T-cell (primary cell): ENCODE measurements around the gene CXCL14. TPM values are rescaled to one million over a fixed set of nuclear protein-coding genes. Genes with fewer than 3 reads are reported as not detected.

ENCODE experiments used
- ATAC-seq, 4 experiments: fragments of 200-7000 bp in 3 of 4; fragments of 150-1000 bp in 1 of 4; cut with Tn5 transposase; replicated peaks in 1 of 4; 1 replicate in 3 of 4; 2 replicates in 1 of 4; pipeline ENCODE4 v1.10.0; 2021; ENCODE audit warnings: moderate library complexity in 3 of 4, mild to moderate bottlenecking in 2 of 4, moderate number of reproducible peaks in 1 of 4
- CTCF ChIA-PET, 2 donors: fragments of 300-600 bp; sonication (Branson Sonifier 250); formaldehyde crosslinking; loops; one replicate each; lab custom pipeline; 2022; ENCODE audit warnings: antibody characterized with exemption in 2 of 2; lab: Charles Lee
- POLR2A ChIA-PET, 2 donors: fragments of 300-600 bp; sonication (Branson Sonifier 250); formaldehyde crosslinking; loops; one replicate each; lab custom pipeline; 2022; ENCODE audit warnings: antibody characterized with exemption in 2 of 2; lab: Charles Lee
- DNase-seq, 35 experiments: peaks; one replicate each; pipeline versions ENCODE4 v3.0.0 to v3.0.0-alpha.2; 2013 to 2023
- H3K27ac ChIP-seq: one replicate; pipeline ENCODE4 v1.5.1; 2013; ENCODE audit warnings: low read length
- H3K27me3 ChIP-seq, 2 experiments: replicated peaks in 1 of 2; 1 replicate in 1 of 2; 2 replicates in 1 of 2; pipeline versions ENCODE4 v1.6.1 to v1.7.0; 2013; ENCODE audit warnings: low read length in 1 of 2, mixed read lengths in 1 of 2; ENCODE audit not compliant: control insufficient read depth in 2 of 2, insufficient read depth in 2 of 2; ENCODE audit errors: extremely low read depth in 1 of 2
- H3K36me3 ChIP-seq, 2 donors: 1 replicate in 1 of 2; 2 replicates in 1 of 2; pipeline versions ENCODE4 v1.6.1 to v1.7.0; 2013; ENCODE audit warnings: low read length in 1 of 2; ENCODE audit not compliant: control insufficient read depth in 2 of 2, insufficient read depth in 1 of 2; ENCODE audit errors: extremely low read depth in 1 of 2
- H3K4me1 ChIP-seq, 2 experiments: 1 replicate in 1 of 2; 2 replicates in 1 of 2; pipeline versions ENCODE4 v1.6.1 to v1.7.0; 2013; ENCODE audit warnings: low read length in 2 of 2, mixed read lengths in 1 of 2; ENCODE audit not compliant: insufficient read depth in 2 of 2, control insufficient read depth in 1 of 2; ENCODE audit errors: extremely low read depth in 1 of 2
- H3K4me3 ChIP-seq, 2 donors: 1 replicate in 1 of 2; 2 replicates in 1 of 2; pipeline versions ENCODE4 v1.5.1 to v1.7.0; 2013; ENCODE audit warnings: mild to moderate bottlenecking in 2 of 2, low read length in 1 of 2, moderate library complexity in 1 of 2; ENCODE audit not compliant: control insufficient read depth in 1 of 2; ENCODE audit errors: extremely low read depth in 1 of 2
- H3K9me3 ChIP-seq: 2 replicates; pipeline ENCODE4 v1.7.0; 2013
- H3K27ac Mint-ChIP-seq, 2 donors: one replicate each; pipeline ENCODE4 v1.8.0; 2020 to 2021; ENCODE audit warnings: mild to moderate bottlenecking in 2 of 2, mixed read lengths in 2 of 2
- H3K27me3 Mint-ChIP-seq, 2 donors: one replicate each; pipeline ENCODE4 v1.8.0; 2021 to 2022; ENCODE audit warnings: mixed read lengths in 2 of 2
- H3K36me3 Mint-ChIP-seq: one replicate; pipeline ENCODE4 v1.8.0; 2021; ENCODE audit warnings: mixed read lengths
- H3K4me1 Mint-ChIP-seq, 3 donors: one replicate each; pipeline ENCODE4 v1.8.0; 2020 to 2022; ENCODE audit warnings: mixed read lengths in 3 of 3, mild to moderate bottlenecking in 1 of 3
- H3K4me3 Mint-ChIP-seq, 3 donors: one replicate each; pipeline ENCODE4 v1.8.0; 2020 to 2022; ENCODE audit warnings: mild to moderate bottlenecking in 3 of 3, mixed read lengths in 3 of 3, moderate library complexity in 3 of 3
- H3K9me3 Mint-ChIP-seq, 3 donors: one replicate each; pipeline ENCODE4 v1.8.0; 2020 to 2022; ENCODE audit warnings: mixed read lengths in 3 of 3
- WGBS: methylation state at CpG from one replicate; pipeline ENCODE4 v1.1.5; 2013; ENCODE audit warnings: missing lambda C conversion rate; ENCODE audit not compliant: insufficient coverage; 5-methylcytosine and 5-hydroxymethylcytosine counted together
- total RNA-seq, 35 experiments: library from RNA in 6 of 35; stranded (reverse) in 6 of 35; fragments of 120-200 nt in 1 of 35; gene quantifications; one replicate each; pipeline versions ENCODE4 v1.2.1 to v1.2.4 and lab custom pipeline; 2013 to 2026

The CXCL14 gene
- total RNA-seq, 5 donors from 2014 or later (not counting 1 experiment from before 2014, with no cell fraction given), result not detected

DNA sequence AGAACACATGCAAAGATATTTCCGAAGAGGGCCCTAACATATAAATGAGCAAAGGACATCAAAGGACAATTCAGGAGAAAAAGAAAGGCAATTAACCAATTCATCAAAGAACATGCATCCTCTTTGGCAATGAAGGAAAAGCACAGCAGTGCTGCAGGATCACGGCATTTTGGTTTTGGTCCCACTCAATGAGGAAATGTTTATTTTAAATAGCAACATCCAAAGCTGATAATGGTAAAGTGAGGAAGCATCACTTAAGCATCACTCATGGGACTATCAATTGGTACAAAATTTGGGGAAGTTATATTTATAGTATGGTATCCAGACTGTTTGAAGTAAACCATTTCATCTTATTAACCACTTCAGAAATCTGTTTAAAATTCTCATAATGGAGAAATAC lies 5.5 kb upstream of the CXCL14 start:
- Mint-ChIP-seq H3K27ac (no peak overlapping the region), H3K27me3 (peaks cover 25 to 40% of the 10 kb centered on the region in 2 donors), H3K4me3 (no peak overlapping the region), H3K36me3 (no peaks in the 10 kb centered on the region), H3K4me1 (no peaks in the 10 kb centered on the region), H3K9me3 (no peaks in the 10 kb centered on the region)
- H3K27ac ChIP-seq, result no peak overlapping the region
- H3K4me3 ChIP-seq, result no peak overlapping the region
- ChIA-PET POLR2A (no interaction called here), CTCF (no interaction called here)
- no peaks in the 10 kb centered on the region for H3K36me3 ChIP-seq
- WGBS, result no CpG with 5 or more reads among the region's 2 CpGs
- peaks cover 0 to 45% of the 10 kb centered on the region in 2 experiments for H3K27me3 ChIP-seq
- ATAC-seq, result no peak
- DNase-seq, result no peak
- no peaks in the 10 kb centered on the region for H3K4me1 ChIP-seq
- H3K9me3 ChIP-seq, result no peaks in the 10 kb centered on the region

- Mint-ChIP-seq H3K9me3 (no peaks in the 10 kb centered on the region), H3K27me3 (peaks cover 30 to 58% of the 10 kb centered on the region in 2 donors), H3K36me3 (no peaks in the 10 kb centered on the region), H3K27ac (no peak overlapping the region), H3K4me1 (peaks cover 0 to 3% (median 0%) of the 10 kb centered on the region in 3 donors), H3K4me3 (no peak overlapping the region)
- H3K27ac ChIP-seq, result no peak overlapping the region
- H3K9me3 ChIP-seq, result no peaks in the 10 kb centered on the region
- ChIA-PET POLR2A (no interaction called here), CTCF (no interaction called here)
- 55% methylated on average over 3 of the region's 6 CpGs for WGBS
- H3K36me3 ChIP-seq, result no peaks in the 10 kb centered on the region
- H3K4me3 ChIP-seq, result no peak overlapping the region
- ATAC-seq (no peak), DNase-seq (no peak)
- H3K4me1 ChIP-seq, result no peaks in the 10 kb centered on the region
- peaks cover 3 to 58% of the 10 kb centered on the region in 2 experiments for H3K27me3 ChIP-seq
Measured at GRCh38 chr5:135582099-135582781, 3.4 kb upstream of the CXCL14 start.

- no peak overlapping the region for H3K27ac ChIP-seq
- Mint-ChIP-seq H3K9me3 (no peaks in the 10 kb centered on the region), H3K27me3 (peaks cover 32 to 56% of the 10 kb centered on the region in 2 donors), H3K4me1 (peaks cover 0 to 3% (median 0%) of the 10 kb centered on the region in 3 donors), H3K27ac (no peak overlapping the region), H3K36me3 (no peaks in the 10 kb centered on the region), H3K4me3 (no peak overlapping the region)
- ATAC-seq (no peak), DNase-seq (no peak)
- H3K27me3 ChIP-seq, result peaks cover 7 to 60% of the 10 kb centered on the region in 2 experiments
- ChIA-PET POLR2A (no interaction called here), CTCF (no interaction called here)
- 12% methylated on average over 21 of the region's 21 CpGs for WGBS
- no peaks in the 10 kb centered on the region for H3K9me3 ChIP-seq
- H3K4me3 ChIP-seq, result no peak overlapping the region
- no peaks in the 10 kb centered on the region for H3K4me1 ChIP-seq
- H3K36me3 ChIP-seq, result no peaks in the 10 kb centered on the region
Measured at GRCh38 chr5:135578305-135578684, 496 bp downstream of the CXCL14 start.

- peaks cover 0 to 3% (median 0%) of the 10 kb centered on the region in 3 donors for H3K4me1 Mint-ChIP-seq
- no peak overlapping the region for H3K4me3 Mint-ChIP-seq
- H3K9me3 ChIP-seq, result no peaks in the 10 kb centered on the region
- H3K4me1 ChIP-seq, result no peaks in the 10 kb centered on the region
- H3K27ac ChIP-seq, result no peak overlapping the region
- 53% methylated on average over 5 of the region's 8 CpGs for WGBS
- DNase-seq, result no peak
- ChIA-PET POLR2A (no interaction called here), CTCF (interaction anchor here in 1 of 2 donors (1.4 kb wide), 1 partner anchor 11 kb away, joined by 6 read pairs; no protein-coding TSS in a partner anchor)
- H3K9me3 Mint-ChIP-seq, result no peaks in the 10 kb centered on the region
- peaks cover 7 to 53% of the 10 kb centered on the region in 2 experiments for H3K27me3 ChIP-seq
- H3K36me3 Mint-ChIP-seq, result no peaks in the 10 kb centered on the region
- H3K4me3 ChIP-seq, result no peak overlapping the region
- no peak for ATAC-seq
- H3K27me3 Mint-ChIP-seq, result peaks cover 27 to 57% of the 10 kb centered on the region in 2 donors
- no peaks in the 10 kb centered on the region for H3K36me3 ChIP-seq
- no peak overlapping the region for H3K27ac Mint-ChIP-seq
Measured at GRCh38 chr5:135577421-135577820, 1.4 kb downstream of the CXCL14 start.

- POLR2A ChIA-PET, result no interaction called here
- Histone ChIP-seq H3K4me1 (no peaks in the 10 kb centered on the region), H3K4me3 (no peak overlapping the region), H3K36me3 (no peaks in the 10 kb centered on the region), H3K9me3 (no peaks in the 10 kb centered on the region), H3K27ac (no peak overlapping the region), H3K27me3 (peaks cover 7 to 45% of the 10 kb centered on the region in 2 experiments)
- Mint-ChIP-seq H3K27ac (no peak overlapping the region), H3K36me3 (no peaks in the 10 kb centered on the region), H3K4me1 (peaks cover 0 to 3% (median 0%) of the 10 kb centered on the region in 3 donors), H3K9me3 (no peaks in the 10 kb centered on the region), H3K4me3 (no peak overlapping the region), H3K27me3 (peaks cover 32 to 50% of the 10 kb centered on the region in 2 donors)
- 66% methylated on average over 4 of the region's 6 CpGs for WGBS
- ATAC-seq, result no peak
- CTCF ChIA-PET, result interaction anchor here in 1 of 2 donors (1.4 kb wide), 1 partner anchor 10 kb away, joined by 6 read pairs; no protein-coding TSS in a partner anchor
- no peak for DNase-seq
Measured at GRCh38 chr5:135576075-135576599, 2.7 kb downstream of the CXCL14 start.

DNA sequence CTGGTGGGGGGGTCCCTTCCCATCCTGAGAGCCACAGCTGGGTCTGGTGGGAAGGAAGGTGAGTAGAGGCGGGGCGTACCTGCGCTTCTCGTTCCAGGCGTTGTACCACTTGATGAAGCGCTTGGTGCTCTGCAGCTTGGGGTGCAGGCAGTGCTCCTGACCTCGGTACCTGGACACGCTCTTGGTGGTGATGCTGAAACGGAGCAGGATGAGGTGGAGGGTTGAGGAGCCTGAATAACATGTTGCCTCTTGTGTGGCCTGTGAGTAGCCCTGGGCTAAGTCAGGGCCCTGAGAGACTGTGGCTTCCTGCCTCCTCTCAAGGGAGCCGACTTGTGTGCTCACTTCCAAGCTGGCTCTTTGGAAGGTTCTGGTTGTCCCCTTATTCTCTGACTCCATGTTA lies 4.3 kb downstream of the CXCL14 start:
- Histone ChIP-seq H3K36me3 (no peaks in the 10 kb centered on the region), H3K27me3 (peaks cover 7 to 45% of the 10 kb centered on the region in 2 experiments), H3K4me1 (no peaks in the 10 kb centered on the region), H3K4me3 (no peak overlapping the region), H3K27ac (no peak overlapping the region), H3K9me3 (no peaks in the 10 kb centered on the region)
- ATAC-seq (no peak), DNase-seq (no peak)
- peaks cover 23 to 37% of the 10 kb centered on the region in 2 donors for H3K27me3 Mint-ChIP-seq
- H3K4me1 Mint-ChIP-seq, result peaks cover 0 to 3% (median 0%) of the 10 kb centered on the region in 3 donors
- POLR2A ChIA-PET, result no interaction called here
- H3K27ac Mint-ChIP-seq, result no peak overlapping the region
- WGBS, result 94% methylated on average over 9 of the region's 10 CpGs
- no peaks in the 10 kb centered on the region for H3K9me3 Mint-ChIP-seq
- H3K36me3 Mint-ChIP-seq, result no peaks in the 10 kb centered on the region
- H3K4me3 Mint-ChIP-seq, result no peak overlapping the region
- CTCF ChIA-PET, result interaction anchor here in 1 of 2 donors (1.0 kb wide), 1 partner anchor 8 kb away, joined by 3 read pairs; no protein-coding TSS in a partner anchor
